ENCODE data around the gene PLEKHA6. TPM values are rescaled to one million over a fixed set of nuclear protein-coding genes. Genes with fewer than 3 reads are reported as not detected.
A peak's percentile ranks its signal among the peaks of the same experiment; 100 is the strongest.

Gene PLEKHA6
- polyA plus RNA-seq, 3 donors from 2014 or later, result not detected

GRCh38 chr1:204357551-204358490 lies 1.9 kb downstream of the PLEKHA6 start:
- Mint-ChIP-seq H3K4me1 (peaks cover 0 to 1% of the 10 kb centered on the region in 2 donors), H3K4me3 (no peak overlapping the region), H3K9me3 (no peaks in the 10 kb centered on the region), H3K27me3 (ENCODE audit: low read depth in 3 of 3) (peaks cover 2 to 4% (median 3%) of the 10 kb centered on the region in 3 donors), H3K27ac (no peak overlapping the region), H3K36me3 (no peaks in the 10 kb centered on the region)
- no peak for DNase-seq

- H3K9me3 Mint-ChIP-seq, result no peaks in the 10 kb centered on the region
- no peak overlapping the region for H3K4me3 Mint-ChIP-seq
- no peak for DNase-seq
- no peak overlapping the region for H3K27ac Mint-ChIP-seq
- H3K4me1 Mint-ChIP-seq, result peaks cover 0 to under 1% of the 10 kb centered on the region in 2 donors
- peaks cover 2 to 4% (median 3%) of the 10 kb centered on the region in 3 donors for H3K27me3 Mint-ChIP-seq (ENCODE audit: low read depth in 3 of 3)
- H3K36me3 Mint-ChIP-seq, result no peaks in the 10 kb centered on the region
These were observed 2.7 kb downstream of the PLEKHA6 start for GRCh38 chr1:204356997-204357396.

- Mint-ChIP-seq H3K4me3 (no peak overlapping the region), H3K27me3 (ENCODE audit: low read depth in 3 of 3) (peaks cover 2 to 4% (median 3%) of the 10 kb centered on the region in 3 donors), H3K9me3 (no peaks in the 10 kb centered on the region), H3K4me1 (peaks cover 4 to 5% of the 10 kb centered on the region in 2 donors), H3K27ac (no peak overlapping the region), H3K36me3 (no peaks in the 10 kb centered on the region)
- DNase-seq, result no peak
These were observed 3.8 kb downstream of the PLEKHA6 start for GRCh38 chr1:204355913-204356312.

- no peak for DNase-seq
- H3K4me3 Mint-ChIP-seq, result no peak overlapping the region
- H3K27ac Mint-ChIP-seq, result no peak overlapping the region
- H3K36me3 Mint-ChIP-seq, result no peaks in the 10 kb centered on the region
- H3K27me3 Mint-ChIP-seq (ENCODE audit: low read depth in 3 of 3), result peaks cover 2 to 3% (median 3%) of the 10 kb centered on the region in 3 donors
- peaks cover 4 to 5% of the 10 kb centered on the region in 2 donors for H3K4me1 Mint-ChIP-seq
- H3K9me3 Mint-ChIP-seq, result no peaks in the 10 kb centered on the region
These were observed 5.2 kb downstream of the PLEKHA6 start for GRCh38 chr1:204354579-204354978.

- no peak for DNase-seq
- no peaks in the 10 kb centered on the region for H3K9me3 Mint-ChIP-seq
- H3K4me3 Mint-ChIP-seq, result no peak overlapping the region
- no peaks in the 10 kb centered on the region for H3K36me3 Mint-ChIP-seq
- no peak overlapping the region for H3K27ac Mint-ChIP-seq
- peaks cover 4 to 5% of the 10 kb centered on the region in 2 donors for H3K4me1 Mint-ChIP-seq
- H3K27me3 Mint-ChIP-seq (ENCODE audit: low read depth in 3 of 3), result peaks cover 2 to 3% (median 3%) of the 10 kb centered on the region in 3 donors
These were observed 6.4 kb downstream of the PLEKHA6 start for GRCh38 chr1:204353213-204353910.

- Mint-ChIP-seq H3K4me3 (no peak overlapping the region), H3K4me1 (peaks cover 4 to 5% of the 10 kb centered on the region in 2 donors), H3K27ac (no peak overlapping the region), H3K27me3 (ENCODE audit: low read depth in 3 of 3) (peaks cover 0 to 5% (median 3%) of the 10 kb centered on the region in 3 donors), H3K36me3 (no peaks in the 10 kb centered on the region), H3K9me3 (no peaks in the 10 kb centered on the region)
- DNase-seq, result no peak
These were observed 8.7 kb downstream of the PLEKHA6 start for GRCh38 chr1:204350857-204351573.

GRCh38 chr1:204350312-204350711 lies 9.4 kb downstream of the PLEKHA6 start:
- no peak for DNase-seq
- Mint-ChIP-seq H3K27me3 (ENCODE audit: low read depth in 3 of 3) (peaks cover 0 to 7% (median 3%) of the 10 kb centered on the region in 3 donors), H3K4me3 (no peak overlapping the region), H3K9me3 (no peaks in the 10 kb centered on the region), H3K27ac (no peak overlapping the region), H3K36me3 (no peaks in the 10 kb centered on the region), H3K4me1 (peaks cover 4 to 5% of the 10 kb centered on the region in 2 donors)

GRCh38 chr1:204349602-204350001 lies 10.1 kb downstream of the PLEKHA6 start:
- no peak for DNase-seq
- peaks cover 0 to 4% (median 3%) of the 10 kb centered on the region in 3 donors for H3K27me3 Mint-ChIP-seq (ENCODE audit: low read depth in 3 of 3)
- no peak overlapping the region for H3K4me3 Mint-ChIP-seq
- no peaks in the 10 kb centered on the region for H3K9me3 Mint-ChIP-seq
- no peaks in the 10 kb centered on the region for H3K36me3 Mint-ChIP-seq
- H3K4me1 Mint-ChIP-seq, result peaks cover 4 to 5% of the 10 kb centered on the region in 2 donors
- H3K27ac Mint-ChIP-seq, result no peak overlapping the region

GRCh38 chr1:204348722-204349121 lies 11.0 kb downstream of the PLEKHA6 start:
- H3K27me3 Mint-ChIP-seq (ENCODE audit: low read depth in 3 of 3), result peaks cover 0 to 4% (median 3%) of the 10 kb centered on the region in 3 donors
- H3K4me3 Mint-ChIP-seq, result no peak overlapping the region
- no peaks in the 10 kb centered on the region for H3K9me3 Mint-ChIP-seq
- no peak for DNase-seq
- H3K4me1 Mint-ChIP-seq, result peaks cover 4 to 5% of the 10 kb centered on the region in 2 donors
- H3K36me3 Mint-ChIP-seq, result no peaks in the 10 kb centered on the region
- H3K27ac Mint-ChIP-seq, result no peak overlapping the region

- no peaks in the 10 kb centered on the region for H3K36me3 Mint-ChIP-seq
- peaks cover 4 to 5% of the 10 kb centered on the region in 2 donors for H3K4me1 Mint-ChIP-seq
- no peaks in the 10 kb centered on the region for H3K9me3 Mint-ChIP-seq
- H3K27ac Mint-ChIP-seq, result no peak overlapping the region
- H3K27me3 Mint-ChIP-seq (ENCODE audit: low read depth in 3 of 3), result peaks cover 0 to 4% (median 3%) of the 10 kb centered on the region in 3 donors
- H3K4me3 Mint-ChIP-seq, result no peak overlapping the region
- no peak for DNase-seq
These were observed 11.5 kb downstream of the PLEKHA6 start for GRCh38 chr1:204348242-204348641.

GRCh38 chr1:204345941-204346645 lies 13.6 kb downstream of the PLEKHA6 start:
- Mint-ChIP-seq H3K27ac (peak overlapping the region in 1 of 6 donors; percentile 24), H3K27me3 (ENCODE audit: low read depth in 3 of 3) (peaks cover 0 to 4% (median 3%) of the 10 kb centered on the region in 3 donors), H3K4me1 (peaks cover under 1% of the 10 kb centered on the region in 2 donors), H3K9me3 (no peaks in the 10 kb centered on the region), H3K4me3 (no peak overlapping the region), H3K36me3 (no peaks in the 10 kb centered on the region)
- no peak for DNase-seq

GRCh38 chr1:204345438-204345841 lies 14.3 kb downstream of the PLEKHA6 start:
- Mint-ChIP-seq H3K4me3 (no peak overlapping the region), H3K36me3 (no peaks in the 10 kb centered on the region), H3K27me3 (ENCODE audit: low read depth in 3 of 3) (peaks cover 0 to 7% (median 3%) of the 10 kb centered on the region in 3 donors), H3K27ac (no peak overlapping the region), H3K4me1 (no peaks in the 10 kb centered on the region), H3K9me3 (no peaks in the 10 kb centered on the region)
- DNase-seq, result no peak

All from immature natural killer cell (primary cell).